Measurements from ENCODE around the gene OLFML2B. TPM values are rescaled to one million over a fixed set of nuclear protein-coding genes. Genes with fewer than 3 reads are reported as not detected.

OLFML2B gene
- total and polyA plus RNA-seq, 2 of the 4 experiments (the other 2 are of a cell fraction): 0.36 to 0.74 TPM

- POLR2A ChIA-PET (ENCODE audit: unreplicated experiment): no interaction called here
- Histone ChIP-seq H3K9me1 (ENCODE audit: insufficient read depth, low read length) (no peaks in the 10 kb centered on the region), H3K9ac (ENCODE audit: low read depth, low read length) (no peak overlapping the region), H3K4ac (ENCODE audit: low read depth, low read length) (no peak overlapping the region), H2AK5ac (ENCODE audit: low read depth, low read length) (no peak overlapping the region), H3K56ac (ENCODE audit: extremely low read depth, insufficient read depth, low read length) (no peak overlapping the region), H2BK5ac (ENCODE audit: low read depth, low read length, poor library complexity, severe bottlenecking) (no peak overlapping the region), H3K4me2 (ENCODE audit: low read depth, low read length) (no peak overlapping the region), H3K4me3 (ENCODE audit: insufficient read depth, low read depth, low read length) (no peak overlapping the region), H4K91ac (ENCODE audit: insufficient read depth, low read depth, low read length) (no peak overlapping the region), H3K79me1 (ENCODE audit: low read depth in 1 of 2, low read length in 2 of 2) (no peaks in the 10 kb centered on the region), H3K4me1 (ENCODE audit: control insufficient read depth, insufficient read depth, low read length) (no peaks in the 10 kb centered on the region), H3K36me3 (ENCODE audit: control insufficient read depth, insufficient read depth, low read length) (no peaks in the 10 kb centered on the region), H2BK120ac (ENCODE audit: low read depth, low read length) (no peak overlapping the region), H2AFZ (replicated peaks; ENCODE audit: low read length, poor library complexity) (no peak overlapping the region), H2BK15ac (ENCODE audit: low read depth, low read length) (no peak overlapping the region), H3K27ac (ENCODE audit: insufficient read depth, low read length) (no peak overlapping the region), H4K8ac (ENCODE audit: low read depth in 2 of 2, low read length in 2 of 2) (no peak overlapping the region), H4K5ac (ENCODE audit: low read depth, low read length) (no peak overlapping the region), H3K23ac (ENCODE audit: low read depth, low read length) (no peak overlapping the region), H3K14ac (replicated peaks; ENCODE audit: low read depth, low read length) (no peak overlapping the region), H2BK20ac (ENCODE audit: low read depth, low read length) (no peak overlapping the region), H2AK9ac (replicated peaks; ENCODE audit: low read depth, low read length, poor library complexity) (no peak overlapping the region), H3K27me3 (ENCODE audit: control insufficient read depth, insufficient read depth, low read length) (peaks cover 6% of the 10 kb centered on the region), H3K9me3 (ENCODE audit: control insufficient read depth, insufficient read depth, low read length) (no peaks in the 10 kb centered on the region), H3K18ac (ENCODE audit: low read depth, low read length) (no peak overlapping the region), H4K20me1 (ENCODE audit: insufficient read depth, low read length) (no peaks in the 10 kb centered on the region)
- dilution Hi-C loops (cut with HindIII; ENCODE audit: low sequenced_read_pairs, unreplicated experiment) (no loop called here), in situ Hi-C loops (cut with MboI; ENCODE audit: low sequenced_read_pairs) (no loop called here), intact Hi-C loops (cut with micrococcal nuclease) (no loop called here)
- no CpG with 5 or more reads among the region's 1 CpG for WGBS, 2 experiments (ENCODE audit: extremely low coverage in 2 of 2, insufficient read length in 1 of 2)
- no peak for ATAC-seq (ENCODE audit: low read depth)
- CTCF ChIA-PET: no interaction called here
- DNase-seq: no peak
- no TSS peak for BruUV-seq (replicated peaks)
- TF ChIP-seq SMC3 (IDR thresholded peaks at IDR 0.05; ENCODE audit: low read depth, low read length) (no peak), NFE2L2 (IDR thresholded peaks at IDR 0.05; ENCODE audit: low read depth, low read length) (no peak), CEBPB (IDR thresholded peaks at IDR 0.05; ENCODE audit: low read depth, low read length) (no peak), MAFK (IDR thresholded peaks at IDR 0.05; ENCODE audit: low read depth, low read length) (no peak), CHD1 (IDR thresholded peaks at IDR 0.05; ENCODE audit: low read depth, low read length) (no peak), RAD21 (IDR thresholded peaks at IDR 0.05; ENCODE audit: low read length) (no peak), USF2 (IDR thresholded peaks at IDR 0.05; ENCODE audit: low read depth, low read length) (no peak), BHLHE40 (IDR thresholded peaks at IDR 0.05; ENCODE audit: low read depth, low read length) (no peak), RFX5 (IDR thresholded peaks at IDR 0.05; ENCODE audit: low read depth, low read length) (no peak), POLR2A (IDR thresholded peaks at IDR 0.05; ENCODE audit: low read depth, low read length) (no peak), MXI1 (IDR thresholded peaks at IDR 0.05; ENCODE audit: borderline replicate concordance, low read depth, low read length) (no peak), FOS (IDR thresholded peaks at IDR 0.05; ENCODE audit: low read depth, low read length) (no peak), RCOR1 (IDR thresholded peaks at IDR 0.05; ENCODE audit: insufficient replicate concordance, low read length) (no peak), CTCF (conservative IDR thresholded peaks at IDR 0.05; ENCODE audit: low read depth, low read length) (no peak), MAZ (IDR thresholded peaks at IDR 0.05; ENCODE audit: borderline replicate concordance, low read depth, low read length) (no peak)
- TF ChIP-seq, protein P1, sequence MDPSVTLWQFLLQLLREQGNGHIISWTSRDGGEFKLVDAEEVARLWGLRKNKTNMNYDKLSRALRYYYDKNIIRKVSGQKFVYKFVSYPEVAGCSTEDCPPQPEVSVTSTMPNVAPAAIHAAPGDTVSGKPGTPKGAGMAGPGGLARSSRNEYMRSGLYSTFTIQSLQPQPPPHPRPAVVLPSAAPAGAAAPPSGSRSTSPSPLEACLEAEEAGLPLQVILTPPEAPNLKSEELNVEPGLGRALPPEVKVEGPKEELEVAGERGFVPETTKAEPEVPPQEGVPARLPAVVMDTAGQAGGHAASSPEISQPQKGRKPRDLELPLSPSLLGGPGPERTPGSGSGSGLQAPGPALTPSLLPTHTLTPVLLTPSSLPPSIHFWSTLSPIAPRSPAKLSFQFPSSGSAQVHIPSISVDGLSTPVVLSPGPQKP (IDR thresholded peaks at IDR 0.05; ENCODE audit: borderline replicate concordance, low read depth, low read length): no peak
These were observed 23.3 kb upstream of the OLFML2B start for GRCh38 chr1:162046921-162047320.

Measured in IMR-90 (cell line).